Vagina (tissue), 2 donors: ENCODE results near the gene PLPP1.

Experiments
- POLR2A ChIP-seq, 2 donors: fragments of 450-650 bp; IDR thresholded peaks; one replicate each; pipeline ENCODE4 v1.6.1; 2017; ENCODE audit warnings: antibody characterized with exemption in 2 of 2, mild to moderate bottlenecking in 2 of 2, moderate library complexity in 2 of 2
- POLR2AphosphoS5 ChIP-seq, 2 donors: sonication (generic); formaldehyde crosslinking; IDR thresholded peaks; one replicate each; pipeline ENCODE4 v1.9.0; 2017; ENCODE audit warnings: antibody characterized with exemption in 2 of 2, mild to moderate bottlenecking in 2 of 2, low read depth in 1 of 2; ENCODE audit not compliant: insufficient read depth in 1 of 2
- TF ChIP-seq, protein P1 (sequence below), 3 experiments: fragments of 450-650 bp in 2 of 3; fragments of 200-600 bp in 1 of 3; sonication (generic) in 1 of 3; IDR thresholded peaks; one replicate each; pipeline ENCODE4 v1.5.1; 2017 to 2019; ENCODE audit warnings: antibody characterized with exemption in 3 of 3, mild to moderate bottlenecking in 2 of 3, moderate library complexity in 2 of 3

DNA sequence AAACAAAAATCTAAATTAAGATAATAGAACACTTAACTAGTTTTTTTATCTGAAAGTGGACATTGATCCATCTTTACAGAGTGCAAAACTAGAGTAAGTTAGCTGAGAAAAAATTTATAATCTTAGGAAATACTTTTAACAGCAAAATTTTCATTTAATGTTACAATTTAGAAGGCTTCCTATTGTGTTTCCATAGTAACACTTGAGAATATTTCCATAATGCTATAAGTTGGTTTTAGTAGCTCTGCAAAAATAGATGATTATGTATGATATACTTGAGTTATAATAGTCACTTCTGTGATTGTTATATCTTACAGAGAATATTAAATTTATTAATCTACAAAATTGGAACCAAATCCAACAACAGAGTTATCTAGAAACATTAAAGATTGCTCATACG lies 148.4 kb downstream of the PLPP1 start:
- TF ChIP-seq POLR2AphosphoS5 (IDR thresholded peaks at IDR 0.05; ENCODE audit: insufficient read depth in 1 of 2, low read depth in 1 of 2) (no peak), POLR2A (IDR thresholded peaks at IDR 0.05) (no peak)
- TF ChIP-seq, protein P1, sequence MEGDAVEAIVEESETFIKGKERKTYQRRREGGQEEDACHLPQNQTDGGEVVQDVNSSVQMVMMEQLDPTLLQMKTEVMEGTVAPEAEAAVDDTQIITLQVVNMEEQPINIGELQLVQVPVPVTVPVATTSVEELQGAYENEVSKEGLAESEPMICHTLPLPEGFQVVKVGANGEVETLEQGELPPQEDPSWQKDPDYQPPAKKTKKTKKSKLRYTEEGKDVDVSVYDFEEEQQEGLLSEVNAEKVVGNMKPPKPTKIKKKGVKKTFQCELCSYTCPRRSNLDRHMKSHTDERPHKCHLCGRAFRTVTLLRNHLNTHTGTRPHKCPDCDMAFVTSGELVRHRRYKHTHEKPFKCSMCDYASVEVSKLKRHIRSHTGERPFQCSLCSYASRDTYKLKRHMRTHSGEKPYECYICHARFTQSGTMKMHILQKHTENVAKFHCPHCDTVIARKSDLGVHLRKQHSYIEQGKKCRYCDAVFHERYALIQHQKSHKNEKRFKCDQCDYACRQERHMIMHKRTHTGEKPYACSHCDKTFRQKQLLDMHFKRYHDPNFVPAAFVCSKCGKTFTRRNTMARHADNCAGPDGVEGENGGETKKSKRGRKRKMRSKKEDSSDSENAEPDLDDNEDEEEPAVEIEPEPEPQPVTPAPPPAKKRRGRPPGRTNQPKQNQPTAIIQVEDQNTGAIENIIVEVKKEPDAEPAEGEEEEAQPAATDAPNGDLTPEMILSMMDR (IDR thresholded peaks at IDR 0.05): no peak
